H9 (cell line): ENCODE results near the gene ZMIZ1. TPM values are rescaled to one million over a fixed set of nuclear protein-coding genes. Genes with fewer than 3 reads are reported as not detected.
"Not testable (repeated sequence)": the region's sequence is repeated elsewhere in the genome, so short reads cannot be mapped to it uniquely, and the experiment has no call there.

ENCODE experiments used
- DNase-seq: peaks from one replicate; pipeline ENCODE4 v3.0.0-alpha.2; 2017
- H2AFZ ChIP-seq: one replicate; pipeline ENCODE4 v1.6.1; 2013; ENCODE audit warnings: mild to moderate bottlenecking, low read length, control low read depth, moderate library complexity
- H2AK5ac ChIP-seq: 2 replicates; pipeline ENCODE4 v1.6.1; 2013; ENCODE audit warnings: low read length, control low read depth, mixed read lengths; ENCODE audit not compliant: insufficient read length
- H2BK120ac ChIP-seq: one replicate; pipeline ENCODE4 v1.6.1; 2013; ENCODE audit warnings: low read depth, mild to moderate bottlenecking, low read length, control low read depth, inconsistent platforms; ENCODE audit not compliant: poor library complexity, severe bottlenecking
- H2BK12ac ChIP-seq: 2 replicates; pipeline ENCODE4 v1.6.1; 2013; ENCODE audit warnings: low read length, control low read depth, mixed read lengths, low read depth; ENCODE audit not compliant: insufficient read length
- H2BK15ac ChIP-seq: 2 replicates; pipeline ENCODE4 v1.6.1; 2013; ENCODE audit warnings: low read depth, low read length, control low read depth
- H2BK20ac ChIP-seq: one replicate; pipeline ENCODE4 v1.6.1; 2013; ENCODE audit warnings: low read depth, mild to moderate bottlenecking, low read length, control low read depth, inconsistent platforms; ENCODE audit not compliant: poor library complexity, severe bottlenecking
- H2BK5ac ChIP-seq: 2 replicates; pipeline ENCODE4 v1.6.1; 2013; ENCODE audit warnings: low read length, control low read depth, mixed read lengths; ENCODE audit not compliant: insufficient read length
- H3K14ac ChIP-seq: 2 replicates; pipeline ENCODE4 v1.6.1; 2013; ENCODE audit warnings: low read length, control low read depth; ENCODE audit not compliant: insufficient read depth
- H3K18ac ChIP-seq: 2 replicates; pipeline ENCODE4 v1.6.1; 2013; ENCODE audit warnings: low read depth, mild to moderate bottlenecking, mixed read lengths, low read length, control low read depth; ENCODE audit not compliant: insufficient read length
- H3K23ac ChIP-seq: 2 replicates; pipeline ENCODE4 v1.6.1; 2013; ENCODE audit warnings: low read length, control low read depth, mixed read lengths, low read depth; ENCODE audit not compliant: insufficient read length
- H3K23me2 ChIP-seq: 2 replicates; pipeline ENCODE4 v1.6.1; 2013; ENCODE audit warnings: low read depth, mild to moderate bottlenecking, mixed read lengths, low read length, control low read depth; ENCODE audit not compliant: insufficient read length, poor library complexity, severe bottlenecking
- H3K27ac ChIP-seq: 2 replicates; pipeline ENCODE4 v1.5.1; 2013; ENCODE audit warnings: low read length, control low read depth, mixed read lengths, low read depth; ENCODE audit not compliant: insufficient read length
- H3K27me3 ChIP-seq: 2 replicates; pipeline ENCODE4 v1.6.1; 2013; ENCODE audit warnings: low read length, control low read depth, inconsistent platforms; ENCODE audit not compliant: insufficient read depth
- H3K4ac ChIP-seq: 2 replicates; pipeline ENCODE4 v1.6.1; 2013; ENCODE audit warnings: low read depth, mild to moderate bottlenecking, control low read depth, inconsistent platforms, low read length, moderate library complexity
- H3K4me1 ChIP-seq: 2 replicates; pipeline ENCODE4 v1.6.1; 2013; ENCODE audit warnings: low read length, control low read depth, inconsistent platforms; ENCODE audit not compliant: insufficient read depth
- H3K4me2 ChIP-seq: 2 replicates; pipeline ENCODE4 v1.6.1; 2013; ENCODE audit warnings: low read length, control low read depth, mixed read lengths; ENCODE audit not compliant: insufficient read length, insufficient read depth
- H3K56ac ChIP-seq: 2 replicates; pipeline ENCODE4 v1.6.1; 2013; ENCODE audit warnings: low read depth, mild to moderate bottlenecking, mixed read lengths, low read length, control low read depth; ENCODE audit not compliant: insufficient read length
- H3K79me1 ChIP-seq: 2 replicates; pipeline ENCODE4 v1.6.1; 2013; ENCODE audit warnings: low read depth, mild to moderate bottlenecking, moderate library complexity, low read length, control low read depth, inconsistent platforms; ENCODE audit not compliant: insufficient read depth, poor library complexity, severe bottlenecking
- H3K79me2 ChIP-seq: 2 replicates; pipeline ENCODE4 v1.6.1; 2013; ENCODE audit warnings: low read length, control low read depth, inconsistent platforms; ENCODE audit not compliant: insufficient read depth
- H3K9ac ChIP-seq: 2 replicates; pipeline ENCODE4 v1.6.1; 2013; ENCODE audit warnings: low read length, control low read depth, mixed read lengths; ENCODE audit not compliant: insufficient read length; ENCODE audit errors: extremely low read depth
- H3K9me3 ChIP-seq: one replicate; pipeline ENCODE4 v1.6.1; 2013; ENCODE audit warnings: low read depth, low read length, inconsistent platforms; ENCODE audit not compliant: control insufficient read depth
- H3T11ph ChIP-seq: one replicate; pipeline ENCODE4 v1.6.1; 2013; ENCODE audit warnings: mild to moderate bottlenecking, low read length, control low read depth, inconsistent platforms
- H4K20me1 ChIP-seq: one replicate; pipeline ENCODE4 v1.6.1; 2013; ENCODE audit not compliant: control insufficient read depth, insufficient read length, insufficient read depth
- H4K5ac ChIP-seq: 2 replicates; pipeline ENCODE4 v1.6.1; 2013; ENCODE audit warnings: low read depth, mild to moderate bottlenecking, mixed read lengths, low read length, control low read depth; ENCODE audit not compliant: insufficient read length
- H4K8ac ChIP-seq: replicated peaks from 2 replicates; pipeline ENCODE4 v1.6.1; 2013; ENCODE audit warnings: low read length, control low read depth, mixed read lengths, low read depth; ENCODE audit not compliant: insufficient read length
- H4K91ac ChIP-seq: 2 replicates; pipeline ENCODE4 v1.6.1; 2013; ENCODE audit warnings: low read depth, mild to moderate bottlenecking, moderate library complexity, mixed read lengths, low read length, control low read depth; ENCODE audit not compliant: insufficient read length
- H3K27ac Mint-ChIP-seq, 3 experiments: 2 replicates in 2 of 3; 3 replicates in 1 of 3; pipeline ENCODE4 v1.8.0; 2020 to 2021; ENCODE audit warnings: mixed read lengths in 3 of 3, mild to moderate bottlenecking in 1 of 3, moderate library complexity in 1 of 3
- H3K27me3 Mint-ChIP-seq: 2 replicates; pipeline ENCODE4 v1.8.0; 2021; ENCODE audit warnings: low read depth, mild to moderate bottlenecking, moderate library complexity, mixed read lengths
- H3K36me3 Mint-ChIP-seq, 3 experiments: 2 replicates in 2 of 3; 3 replicates in 1 of 3; pipeline ENCODE4 v1.8.0; 2020 to 2021; ENCODE audit warnings: low read depth in 3 of 3, mixed read lengths in 3 of 3; ENCODE audit not compliant: insufficient read depth in 1 of 3
- H3K4me1 Mint-ChIP-seq, 2 experiments: 2 replicates each; pipeline ENCODE4 v1.8.0; 2020; ENCODE audit warnings: mixed read lengths in 2 of 2
- H3K4me3 Mint-ChIP-seq, 2 experiments: 2 replicates in 1 of 2; 3 replicates in 1 of 2; pipeline ENCODE4 v1.8.0; 2020 to 2021; ENCODE audit warnings: mild to moderate bottlenecking in 2 of 2, mixed read lengths in 2 of 2, moderate library complexity in 1 of 2
- H3K9me3 Mint-ChIP-seq, 2 experiments: 2 replicates in 1 of 2; 3 replicates in 1 of 2; pipeline ENCODE4 v1.8.0; 2020; ENCODE audit warnings: mild to moderate bottlenecking in 2 of 2, mixed read lengths in 2 of 2, moderate library complexity in 1 of 2
- WGBS: extraction: QIAGEN DNeasy Blood & Tissue Kit; methylation state at CpG from one replicate; pipeline ENCODE4 v1.1.7; 2013; ENCODE audit warnings: missing lambda C conversion rate, low lambda C conversion rate, mixed read lengths; ENCODE audit not compliant: insufficient read length; ENCODE audit errors: extremely low coverage; 5-methylcytosine and 5-hydroxymethylcytosine counted together
- total RNA-seq: library from RNA; stranded (reverse); gene quantifications from 2 replicates; pipeline ENCODE4 v1.2.1, GENCODE V29; 2021
- TF ChIP-seq, protein P1 (sequence below): fragments of 200-600 bp; sonication (generic); conservative IDR thresholded peaks from 3 replicates; pipeline ENCODE4 v1.8.0; 2021; ENCODE audit warnings: antibody characterized with exemption, mild to moderate bottlenecking

The ZMIZ1 gene
- total RNA-seq, 1 experiment from 2014 or later, result 36.9 TPM

DNA sequence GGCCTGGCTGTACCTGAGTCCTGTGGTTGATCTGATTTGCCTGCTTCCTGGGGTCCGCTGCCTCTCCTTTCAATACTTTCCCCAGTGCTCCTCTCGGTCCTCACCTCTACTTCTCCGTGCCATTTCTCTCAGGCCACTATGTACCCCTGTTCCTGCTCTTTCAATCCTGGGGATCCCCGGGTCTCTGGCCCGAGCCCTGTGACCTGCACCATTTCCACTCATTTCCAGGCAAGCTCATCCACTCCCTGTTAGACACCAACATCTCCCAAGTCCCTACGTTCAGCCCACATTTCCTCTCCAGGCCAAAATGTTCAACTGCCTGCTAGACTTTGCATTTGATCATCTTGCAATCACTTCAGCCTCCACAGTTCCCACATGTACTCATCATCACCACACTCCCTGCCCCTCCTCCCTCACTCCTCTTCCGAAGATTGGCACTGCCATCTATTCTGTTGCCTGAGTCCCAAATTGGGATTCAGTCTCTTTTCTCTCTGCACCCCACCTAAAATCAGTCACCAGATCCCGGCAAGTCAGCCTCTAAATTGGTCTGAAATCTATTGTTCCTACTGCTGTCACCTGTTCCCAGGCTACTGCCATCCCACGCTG lies 34.4 kb upstream of the ZMIZ1 start:
- Mint-ChIP-seq H3K4me1 (peaks cover 15 to 17% of the 10 kb centered on the region in 2 experiments), H3K36me3 (no peaks in the 10 kb centered on the region), H3K4me3 (no peak overlapping the region), H3K9me3 (no peaks in the 10 kb centered on the region; a peak in 1 of 5 replicates), H3K27ac (no peak overlapping the region), H3K27me3 (peaks cover 23% of the 10 kb centered on the region)
- Histone ChIP-seq H3K9me3 (no peaks in the 10 kb centered on the region), H2BK15ac (no peak overlapping the region), H4K20me1 (peaks cover 3% of the 10 kb centered on the region), H3K23ac (no peak overlapping the region), H3K9ac (no peak overlapping the region), H4K5ac (no peak overlapping the region), H4K91ac (no peak overlapping the region), H3K4me2 (no peak overlapping the region), H2BK20ac (no peak overlapping the region), H2BK12ac (no peak overlapping the region), H2AK5ac (no peak overlapping the region), H3K23me2 (no peaks in the 10 kb centered on the region), H3K79me1 (no peaks in the 10 kb centered on the region), H4K8ac (no peak overlapping the region), H3K56ac (no peak overlapping the region), H3K18ac (no peak overlapping the region), H3K27ac (no peak overlapping the region), H3K79me2 (no peaks in the 10 kb centered on the region), H3K4ac (no peak overlapping the region), H3K4me1 (no peaks in the 10 kb centered on the region; the same call in 1 of the 2 replicates), H2BK5ac (no peak overlapping the region), H2BK120ac (no peak overlapping the region), H3K27me3 (no peaks in the 10 kb centered on the region), H3K14ac (no peak overlapping the region; the same call in 1 of the 2 replicates), H3T11ph (no peak overlapping the region), H2AFZ (no peak overlapping the region)
- no CpG with 5 or more reads among the region's 9 CpGs for WGBS
- TF ChIP-seq, protein P1, sequence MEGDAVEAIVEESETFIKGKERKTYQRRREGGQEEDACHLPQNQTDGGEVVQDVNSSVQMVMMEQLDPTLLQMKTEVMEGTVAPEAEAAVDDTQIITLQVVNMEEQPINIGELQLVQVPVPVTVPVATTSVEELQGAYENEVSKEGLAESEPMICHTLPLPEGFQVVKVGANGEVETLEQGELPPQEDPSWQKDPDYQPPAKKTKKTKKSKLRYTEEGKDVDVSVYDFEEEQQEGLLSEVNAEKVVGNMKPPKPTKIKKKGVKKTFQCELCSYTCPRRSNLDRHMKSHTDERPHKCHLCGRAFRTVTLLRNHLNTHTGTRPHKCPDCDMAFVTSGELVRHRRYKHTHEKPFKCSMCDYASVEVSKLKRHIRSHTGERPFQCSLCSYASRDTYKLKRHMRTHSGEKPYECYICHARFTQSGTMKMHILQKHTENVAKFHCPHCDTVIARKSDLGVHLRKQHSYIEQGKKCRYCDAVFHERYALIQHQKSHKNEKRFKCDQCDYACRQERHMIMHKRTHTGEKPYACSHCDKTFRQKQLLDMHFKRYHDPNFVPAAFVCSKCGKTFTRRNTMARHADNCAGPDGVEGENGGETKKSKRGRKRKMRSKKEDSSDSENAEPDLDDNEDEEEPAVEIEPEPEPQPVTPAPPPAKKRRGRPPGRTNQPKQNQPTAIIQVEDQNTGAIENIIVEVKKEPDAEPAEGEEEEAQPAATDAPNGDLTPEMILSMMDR, result no peak
- DNase-seq, result no peak

DNA sequence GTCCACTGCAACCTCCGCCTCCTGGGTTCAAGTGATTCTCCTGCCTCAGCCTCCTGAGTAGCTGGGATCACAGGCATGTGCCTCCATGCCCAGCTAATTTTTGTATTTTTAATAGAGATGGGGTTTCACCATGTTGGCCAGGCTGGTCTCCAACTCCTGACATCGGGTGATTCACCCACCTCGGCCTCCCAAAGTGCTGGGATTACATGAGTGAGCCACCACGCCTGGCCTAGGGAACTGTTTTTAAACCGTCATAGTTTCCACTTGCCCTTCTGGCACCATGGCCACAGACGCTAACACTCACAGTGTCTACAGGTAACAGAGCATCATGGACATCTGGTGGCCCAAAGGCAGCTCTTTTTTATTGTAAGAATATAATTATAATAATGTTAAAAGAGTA lies 32.4 kb upstream of the ZMIZ1 start:
- H3K9me3 Mint-ChIP-seq, H3K79me2 ChIP-seq, H3K36me3 Mint-ChIP-seq, DNase-seq, H3K4me2 ChIP-seq, H3K79me1 ChIP-seq, H3K23me2 ChIP-seq, H2BK120ac ChIP-seq, H3T11ph ChIP-seq, H4K8ac ChIP-seq, H2BK20ac ChIP-seq, H3K4ac ChIP-seq, H2BK5ac ChIP-seq, H3K4me3 Mint-ChIP-seq, H4K91ac ChIP-seq, H3K27ac Mint-ChIP-seq, H2BK12ac ChIP-seq, H3K23ac ChIP-seq, H3K56ac ChIP-seq, H2BK15ac ChIP-seq, H3K14ac ChIP-seq, H4K20me1 ChIP-seq, H3K9me3 ChIP-seq, H3K27me3 ChIP-seq, H3K4me1 ChIP-seq, H3K9ac ChIP-seq, H3K18ac ChIP-seq, H3K27ac ChIP-seq, H4K5ac ChIP-seq, H2AK5ac ChIP-seq, H2AFZ ChIP-seq: not testable (repeated sequence)
- Mint-ChIP-seq H3K4me1 (peaks cover 15 to 17% of the 10 kb centered on the region in 2 experiments), H3K27me3 (peaks cover 22% of the 10 kb centered on the region)
- WGBS, result no CpG with 5 or more reads among the region's 6 CpGs
